NCI-H510A (cell line): Measurements from ENCODE around the gene AUH.

ENCODE experiments used
- DNase-seq: peaks from one replicate; lab custom pipeline; 2025; lab: John Stamatoyannopoulos, UW

The AUH gene

GRCh38 chr9:91295357-91295756, 66.4 kb downstream of the AUH start:
- no peak for DNase-seq

DNA sequence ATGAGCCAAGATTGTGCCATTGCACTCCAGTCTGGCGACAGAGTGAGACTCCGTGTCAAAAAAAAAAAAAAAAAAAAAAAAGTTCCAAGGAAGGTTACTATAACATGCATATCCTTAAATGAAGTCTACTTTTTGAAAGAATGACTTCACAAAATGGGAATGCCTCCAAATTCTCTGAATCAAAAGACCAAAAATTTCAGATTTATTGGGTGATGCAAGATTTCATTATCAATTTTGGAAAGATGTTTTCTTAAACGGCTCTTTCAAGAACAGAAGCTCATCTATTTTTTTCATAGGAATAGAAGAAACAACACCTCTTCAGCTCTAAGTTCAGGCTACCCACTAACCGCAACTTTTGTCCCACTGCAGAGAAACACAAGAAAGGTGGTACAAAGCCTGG, 69.9 kb downstream of the AUH start:
- DNase-seq: no peak

DNA sequence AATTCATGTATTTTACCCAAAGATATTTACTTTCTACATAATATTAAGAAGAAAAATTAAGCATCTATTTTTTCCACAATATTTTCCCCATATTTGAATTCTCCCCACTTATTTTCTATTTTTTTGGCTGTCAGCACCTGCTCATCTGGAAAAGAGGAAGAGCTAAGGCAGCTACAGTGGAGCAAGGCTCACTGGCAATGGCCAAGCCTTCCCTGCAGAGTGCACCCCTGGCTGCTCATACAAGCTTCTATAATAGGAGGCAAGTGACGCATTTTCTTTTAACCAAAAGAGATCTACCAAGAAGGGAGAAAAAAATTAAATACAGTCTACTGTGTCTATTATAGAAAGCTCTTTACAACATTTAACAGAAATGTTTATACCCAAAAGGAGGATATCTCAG, 72.5 kb downstream of the AUH start:
- no peak for DNase-seq

DNA sequence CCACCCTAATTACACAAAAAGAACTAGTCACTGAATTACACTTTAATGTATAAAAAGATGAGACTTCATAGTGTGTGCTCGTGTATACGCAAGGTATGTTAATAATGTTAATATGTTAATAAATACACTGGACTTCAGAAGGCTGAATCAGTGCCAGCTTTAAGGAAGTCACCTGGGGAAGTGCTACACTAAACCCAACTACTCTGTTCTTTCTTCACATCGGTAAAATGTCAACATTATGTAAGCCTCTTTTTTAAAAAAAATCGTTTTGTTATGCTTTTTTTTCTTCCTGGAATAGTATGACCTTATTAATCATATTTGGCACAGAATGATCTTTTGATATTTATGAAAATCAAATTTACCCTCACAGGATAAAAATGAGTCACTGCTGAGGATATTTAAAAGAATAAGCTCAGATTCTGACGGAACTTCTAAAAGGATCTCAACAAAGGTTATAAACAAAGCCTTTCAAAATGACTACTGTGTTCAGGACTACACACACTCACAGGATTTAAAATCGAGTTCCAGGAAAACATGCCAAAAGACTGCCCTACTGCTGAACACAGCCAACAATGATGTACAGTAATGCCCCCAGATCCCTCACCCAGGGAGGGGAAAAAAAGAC, 75.9 kb downstream of the AUH start:
- no peak for DNase-seq

DNA sequence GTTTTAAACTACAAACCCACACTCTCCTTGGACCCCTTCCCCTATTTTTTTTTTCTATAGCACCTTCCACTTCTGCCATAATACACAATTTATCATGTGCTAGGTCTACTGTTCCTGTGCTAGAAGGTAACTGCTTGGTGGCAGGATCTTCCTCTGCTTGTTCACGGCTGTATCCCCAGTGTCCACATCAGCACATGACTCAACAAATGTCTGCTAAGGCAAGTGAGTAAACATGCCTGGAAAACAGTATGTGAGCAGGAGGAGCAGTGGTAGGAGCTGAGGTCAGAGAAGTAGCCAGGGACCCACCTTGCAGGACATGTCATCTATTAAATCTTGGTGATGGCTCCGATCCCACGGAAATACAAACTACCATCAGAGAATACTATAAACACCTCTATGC, 79.4 kb downstream of the AUH start:
- no peak for DNase-seq

- no peak for DNase-seq
These were observed 82.2 kb downstream of the AUH start for GRCh38 chr9:91279296-91280204.

GRCh38 chr9:91276513-91276912, 85.2 kb downstream of the AUH start:
- DNase-seq: no peak

- no peak for DNase-seq
These were observed 86.1 kb downstream of the AUH start for GRCh38 chr9:91275655-91276054.

DNA sequence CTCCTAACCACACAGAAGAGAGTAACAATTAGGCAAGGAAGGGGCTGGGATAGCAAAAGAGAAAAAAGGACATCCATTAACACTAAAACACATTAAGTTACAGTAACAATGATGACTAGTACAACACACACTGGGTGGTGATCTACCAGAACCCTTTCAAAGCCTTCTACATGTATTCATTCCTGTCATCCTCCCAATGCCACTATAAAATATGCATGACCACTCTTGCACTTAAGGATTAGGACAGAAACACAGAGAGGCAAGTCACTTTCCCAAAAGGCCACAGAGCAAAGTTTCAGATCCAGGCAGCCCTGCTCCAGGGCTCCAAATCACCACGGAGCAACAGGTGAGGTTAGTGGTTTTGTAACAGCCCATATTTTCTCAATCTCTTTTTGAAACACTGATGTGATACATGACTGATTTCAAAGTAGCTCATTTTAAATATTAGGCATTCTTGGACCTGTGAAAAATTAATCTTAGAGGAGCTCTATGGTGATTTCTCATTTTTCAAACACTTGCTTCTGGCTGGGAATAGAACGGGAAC, 86.7 kb downstream of the AUH start:
- DNase-seq: no peak

GRCh38 chr9:91273853-91274552, 87.7 kb downstream of the AUH start:
- DNase-seq: no peak

- no peak for DNase-seq
These were observed 90.6 kb downstream of the AUH start for GRCh38 chr9:91271156-91271555.

GRCh38 chr9:91269907-91270491, 91.7 kb downstream of the AUH start:
- DNase-seq: no peak

- no peak for DNase-seq
These were observed 95.3 kb downstream of the AUH start for GRCh38 chr9:91266448-91266847.

DNA sequence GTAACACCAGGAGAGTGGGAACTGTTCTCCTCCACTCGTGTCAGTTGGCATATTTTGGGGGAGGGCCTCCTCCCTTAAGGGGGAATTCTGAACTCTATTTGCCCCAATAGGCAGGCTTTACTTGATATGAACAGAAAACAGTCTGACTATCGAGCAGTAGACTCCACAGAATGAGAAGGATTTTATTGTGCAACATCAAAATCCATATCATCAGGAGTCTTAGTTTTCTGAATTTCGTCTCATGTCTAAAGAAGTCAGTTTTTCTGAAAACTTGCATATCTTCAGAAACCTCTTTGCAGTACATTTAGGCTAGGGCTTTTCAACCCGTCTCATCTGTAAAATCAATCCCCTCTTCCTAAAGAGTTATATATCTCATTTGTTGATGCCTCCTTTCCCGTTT, 96.2 kb downstream of the AUH start:
- no peak for DNase-seq

DNA sequence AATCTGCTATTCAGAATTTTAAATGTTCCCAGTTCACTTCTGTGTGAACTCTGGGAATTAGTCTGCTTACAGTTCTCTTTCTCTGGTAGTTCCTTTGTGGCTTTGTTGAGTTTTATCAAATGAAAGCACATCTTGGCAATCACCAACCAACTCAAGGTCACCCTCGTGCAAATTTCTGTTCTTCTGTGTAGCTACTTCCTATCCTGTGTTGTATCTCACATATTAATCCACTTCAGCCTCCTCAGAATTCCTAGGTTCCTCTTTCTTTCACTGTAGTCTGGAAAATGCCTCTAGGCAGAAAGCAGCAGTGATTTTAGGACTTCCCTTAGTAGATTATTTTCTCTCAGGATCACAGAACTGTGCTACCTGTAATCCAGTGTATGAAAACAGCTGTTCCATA, 100.3 kb downstream of the AUH start:
- DNase-seq: no peak

GRCh38 chr9:91259162-91259561, 102.6 kb downstream of the AUH start:
- no peak for DNase-seq

- no peak for DNase-seq
These were observed 103.3 kb downstream of the AUH start for GRCh38 chr9:91258451-91258850.

- no peak for DNase-seq
These were observed 105.5 kb downstream of the AUH start for GRCh38 chr9:91256235-91256634.

DNA sequence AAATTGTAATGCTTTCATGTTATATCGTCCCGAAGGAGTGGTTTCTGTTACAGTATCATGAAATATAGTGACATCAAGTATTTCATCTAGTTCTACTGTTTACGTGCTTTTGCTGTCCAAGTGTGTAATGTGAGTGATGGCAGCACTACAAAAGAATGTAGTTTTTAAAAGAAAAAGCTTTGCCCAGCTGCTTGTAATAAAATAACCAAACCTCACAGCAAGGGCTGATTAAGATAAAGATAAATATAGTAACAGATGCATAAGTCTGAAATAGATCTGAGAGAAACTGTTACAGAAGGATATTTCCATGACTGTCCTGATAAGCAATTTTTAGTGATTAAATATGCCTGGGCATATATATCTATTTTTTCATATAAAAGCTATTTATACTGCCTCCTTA, 106.4 kb downstream of the AUH start:
- DNase-seq: no peak

GRCh38 chr9:91253488-91253887, 108.2 kb downstream of the AUH start:
- no peak for DNase-seq

- DNase-seq: no peak
These were observed 113.0 kb downstream of the AUH start for GRCh38 chr9:91248707-91249106.

DNA sequence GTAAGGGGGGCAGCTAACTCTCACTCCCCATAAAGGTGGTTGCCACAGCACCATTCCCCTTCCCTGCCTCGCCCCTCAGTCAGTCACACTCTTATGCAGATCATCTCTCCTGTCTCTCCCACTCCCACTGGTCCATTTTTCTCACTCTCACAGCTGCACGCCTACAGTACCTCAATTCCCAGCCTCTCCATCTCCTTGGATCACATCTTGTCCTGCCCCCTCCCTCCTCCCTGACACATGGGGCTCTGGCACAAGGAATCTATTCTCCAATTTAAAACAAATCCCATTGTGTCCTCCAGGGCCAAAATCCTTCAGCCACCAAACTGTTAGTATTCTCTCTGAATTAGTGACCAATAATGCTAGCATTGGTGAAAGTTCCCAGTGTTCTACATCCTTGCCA, 114.4 kb downstream of the AUH start:
- DNase-seq: no peak
